Endometrium (tissue), 2 donors: ENCODE results near the gene MCOLN1.
"Not testable (repeated sequence)": the region's sequence is repeated elsewhere in the genome, so short reads cannot be mapped to it uniquely, and the experiment has no call there.

ENCODE experiments used
- FAIRE-seq: peaks from 2 replicates; lab custom pipeline; 2012; peaks lifted over from hg19 to GRCh38; lab: Jason Lieb, UNC
- donor health status: control.
- donor health status: control.

The MCOLN1 gene

DNA sequence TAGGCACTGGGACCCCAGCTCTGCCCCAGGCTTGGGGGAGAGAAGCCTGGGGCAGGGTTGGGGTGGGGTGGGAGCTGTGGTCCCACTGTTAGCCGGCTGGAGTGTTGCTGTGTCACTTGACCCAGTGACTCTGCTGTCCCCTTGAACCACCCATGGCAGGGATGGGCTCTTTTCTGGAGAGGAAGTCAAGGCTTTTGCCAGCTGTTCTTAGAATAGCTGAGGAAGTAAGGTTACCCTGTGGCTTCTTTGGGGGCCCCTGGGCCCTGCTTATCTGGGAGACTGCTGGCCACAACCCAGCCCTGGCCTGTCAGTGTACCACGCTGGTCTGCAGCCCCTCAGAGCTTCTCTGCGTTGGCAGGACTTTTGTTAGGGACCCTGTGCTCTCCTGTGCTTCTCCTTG is 22.2 kb downstream of the MCOLN1 start:
- FAIRE-seq = no peak

DNA sequence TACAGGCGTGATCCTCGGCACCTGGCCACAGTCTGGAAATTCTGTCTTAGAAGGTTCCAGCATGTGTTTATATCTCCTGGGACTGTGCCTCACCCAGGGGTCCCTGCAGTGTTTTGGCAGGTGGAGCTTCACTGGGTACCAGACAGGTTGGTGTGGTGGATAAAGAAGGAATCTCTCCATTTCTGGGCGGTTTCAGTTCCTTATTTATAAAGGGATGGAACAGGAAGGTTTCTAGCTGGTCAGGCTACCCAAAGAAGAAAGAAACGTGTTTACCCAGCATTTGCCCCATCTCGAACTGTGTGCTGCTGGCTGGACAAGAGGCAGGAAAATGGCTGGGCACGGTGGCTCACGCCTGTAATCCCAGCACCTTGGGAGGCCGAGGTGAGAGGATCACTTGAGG is 22.9 kb downstream of the MCOLN1 start:
- FAIRE-seq = no peak

DNA sequence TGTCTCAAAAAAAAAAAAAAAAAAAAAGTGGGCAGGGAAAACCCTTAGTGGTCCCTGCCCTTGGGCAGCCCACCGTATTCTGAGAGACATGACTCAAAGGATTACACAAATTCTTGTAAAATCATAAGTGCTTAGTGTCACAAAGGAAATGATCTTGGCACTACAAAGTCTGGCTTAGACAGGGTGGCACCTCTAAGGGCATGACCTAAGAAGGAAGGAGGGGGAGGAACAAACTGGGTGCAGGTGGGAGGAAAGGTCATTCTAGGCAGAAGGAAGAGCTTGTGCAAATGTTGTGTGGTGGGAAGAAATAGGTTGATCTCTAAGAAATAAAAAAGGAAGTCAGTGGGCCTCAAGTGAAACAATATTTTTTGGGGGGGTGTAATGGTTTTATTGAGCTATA is 23.5 kb downstream of the MCOLN1 start:
- no peak for FAIRE-seq

GRCh38 chr19:7547159-7547558 is 24.7 kb downstream of the MCOLN1 start:
- FAIRE-seq = no peak

DNA sequence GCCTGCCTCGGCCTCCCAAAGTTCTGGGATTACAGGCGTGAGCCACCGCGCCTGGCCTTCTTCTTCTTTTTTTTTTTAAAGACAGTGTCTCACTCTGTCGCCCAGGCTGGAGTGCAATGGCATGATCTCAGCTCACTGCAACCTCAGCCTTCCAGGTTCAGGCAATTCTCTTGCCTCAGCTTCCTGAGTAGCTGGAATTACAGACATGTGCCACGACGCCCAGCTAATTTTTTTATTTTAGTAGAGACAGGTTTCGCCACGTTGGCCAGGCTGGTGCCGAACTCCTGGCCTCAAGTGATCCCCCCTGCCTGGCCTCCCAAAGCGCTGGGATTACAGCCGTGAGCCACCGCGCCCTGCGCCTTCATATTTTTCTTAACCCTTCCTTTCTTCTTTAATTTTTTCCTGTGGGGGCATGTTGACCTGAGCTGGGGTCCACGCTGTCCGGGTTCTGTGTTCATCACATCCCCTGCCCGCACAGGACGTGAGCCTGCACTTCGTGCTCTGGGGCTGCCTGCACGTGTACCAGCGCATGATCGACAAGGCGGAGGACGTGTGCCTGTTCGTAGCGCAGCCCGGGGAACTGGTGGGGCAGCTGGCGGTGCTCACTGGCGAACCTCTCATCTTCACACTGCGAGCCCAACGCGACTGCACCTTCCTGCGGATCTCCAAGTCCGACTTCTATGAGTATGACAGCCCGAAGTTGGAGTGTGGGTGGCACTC is 27.2 kb downstream of the MCOLN1 start:
- no peak for FAIRE-seq

GRCh38 chr19:7550169-7550770 is 27.8 kb downstream of the MCOLN1 start:
- no peak for FAIRE-seq

DNA sequence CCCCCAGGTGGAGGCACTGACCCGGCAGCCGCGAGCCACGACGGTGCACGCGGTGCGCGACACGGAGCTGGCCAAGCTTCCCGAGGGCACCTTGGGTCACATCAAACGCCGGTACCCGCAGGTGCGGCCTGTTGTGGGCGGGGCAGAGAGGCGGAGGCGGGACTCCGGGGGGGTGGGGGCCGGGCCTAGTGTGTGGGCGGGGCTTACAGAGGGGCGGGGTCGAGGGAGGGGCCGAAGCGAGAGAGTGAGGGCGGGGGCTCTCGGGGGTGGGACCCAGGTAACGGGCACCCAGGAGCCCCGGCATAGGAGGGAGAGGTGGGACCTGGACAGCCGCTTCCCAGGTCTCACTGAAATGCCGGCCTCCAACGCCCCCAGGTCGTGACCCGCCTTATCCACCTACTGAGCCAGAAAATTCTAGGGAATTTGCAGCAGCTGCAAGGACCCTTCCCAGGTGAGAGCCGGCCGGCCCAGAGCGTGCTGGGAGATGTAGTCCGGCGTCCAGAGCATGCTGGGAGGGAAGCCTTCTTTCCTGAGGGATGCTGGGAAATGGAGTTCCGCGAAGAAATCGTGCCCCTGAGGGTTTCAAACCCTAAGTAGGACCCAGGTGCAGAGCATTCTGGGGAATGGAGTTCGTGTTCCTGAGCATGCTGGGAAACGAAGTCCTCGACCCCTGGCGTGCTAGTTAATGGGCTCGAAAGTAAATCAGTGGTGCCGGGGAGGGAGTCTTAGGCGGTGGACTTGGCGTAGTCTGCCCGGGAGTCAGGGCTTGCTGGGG is 28.8 kb downstream of the MCOLN1 start:
- FAIRE-seq = no peak

GRCh38 chr19:7552781-7553180 is 30.4 kb downstream of the MCOLN1 start:
- no peak for FAIRE-seq

GRCh38 chr19:7554565-7554964 is 32.1 kb downstream of the MCOLN1 start:
- FAIRE-seq = no peak

GRCh38 chr19:7554990-7555864 is 32.8 kb downstream of the MCOLN1 start:
- no peak for FAIRE-seq

DNA sequence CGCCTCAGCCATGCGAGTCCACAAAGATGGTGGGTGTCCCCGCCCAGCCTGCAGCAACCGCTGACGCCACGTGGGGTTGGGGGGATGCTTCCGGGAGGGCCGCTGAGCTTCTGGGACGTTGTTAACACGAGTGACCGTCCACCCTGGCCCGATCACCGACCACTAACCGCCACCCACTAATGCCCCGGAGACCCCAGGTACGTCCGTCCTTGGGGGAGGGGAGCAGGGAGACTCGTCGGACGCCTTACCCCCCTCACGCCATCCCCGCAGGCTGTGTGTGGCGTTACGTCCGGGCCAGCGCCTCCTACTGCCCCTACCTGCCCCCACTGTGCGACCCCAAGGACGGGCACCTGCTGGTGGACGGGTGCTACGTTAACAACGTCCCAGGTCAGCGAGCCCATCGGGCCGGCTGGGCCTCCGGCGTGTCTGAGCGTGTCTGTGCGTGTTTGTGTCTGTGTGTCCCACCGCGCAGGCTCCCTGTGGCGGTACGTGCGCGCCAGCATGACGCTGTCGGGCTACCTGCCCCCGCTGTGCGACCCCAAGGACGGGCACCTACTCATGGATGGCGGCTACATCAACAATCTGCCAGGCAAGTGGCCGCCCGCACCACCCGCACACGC is 34.4 kb downstream of the MCOLN1 start:
- FAIRE-seq = no peak

DNA sequence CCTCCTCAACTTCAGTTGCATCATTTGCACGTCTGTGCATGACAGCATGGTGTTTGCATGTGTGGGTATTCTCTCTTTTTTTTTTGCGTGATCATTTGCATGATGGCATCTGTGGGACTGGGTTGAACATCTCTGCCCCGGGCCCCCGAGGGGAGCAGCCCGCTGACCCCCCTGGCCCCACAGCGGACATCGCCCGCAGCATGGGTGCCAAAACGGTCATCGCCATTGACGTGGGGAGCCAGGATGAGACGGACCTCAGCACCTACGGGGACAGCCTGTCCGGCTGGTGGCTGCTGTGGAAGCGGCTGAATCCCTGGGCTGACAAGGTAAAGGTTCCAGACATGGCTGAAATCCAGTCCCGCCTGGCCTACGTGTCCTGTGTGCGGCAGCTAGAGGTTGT is 36.2 kb downstream of the MCOLN1 start:
- FAIRE-seq = no peak

DNA sequence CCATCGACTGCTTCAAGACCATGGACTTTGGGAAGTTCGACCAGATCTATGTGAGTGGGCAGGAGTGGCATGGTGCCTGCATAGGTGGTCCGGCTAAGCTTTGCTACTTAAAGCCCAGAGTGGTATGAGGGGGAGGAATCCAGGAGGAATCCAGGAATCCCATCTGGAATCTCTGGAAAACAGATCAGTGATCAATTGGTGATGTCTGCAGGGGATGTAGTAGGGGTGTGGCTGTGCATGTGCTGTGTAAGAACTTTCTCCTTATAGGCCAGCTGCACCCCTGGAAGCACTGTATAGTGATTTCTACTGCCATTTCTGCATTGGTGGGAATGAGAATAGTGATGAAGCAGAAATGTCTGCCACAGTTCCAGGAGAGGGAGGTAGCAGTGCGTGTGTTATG is 36.7 kb downstream of the MCOLN1 start:
- FAIRE-seq = no peak

- FAIRE-seq = no peak
These were observed 37.8 kb downstream of the MCOLN1 start for GRCh38 chr19:7560255-7560654.

DNA sequence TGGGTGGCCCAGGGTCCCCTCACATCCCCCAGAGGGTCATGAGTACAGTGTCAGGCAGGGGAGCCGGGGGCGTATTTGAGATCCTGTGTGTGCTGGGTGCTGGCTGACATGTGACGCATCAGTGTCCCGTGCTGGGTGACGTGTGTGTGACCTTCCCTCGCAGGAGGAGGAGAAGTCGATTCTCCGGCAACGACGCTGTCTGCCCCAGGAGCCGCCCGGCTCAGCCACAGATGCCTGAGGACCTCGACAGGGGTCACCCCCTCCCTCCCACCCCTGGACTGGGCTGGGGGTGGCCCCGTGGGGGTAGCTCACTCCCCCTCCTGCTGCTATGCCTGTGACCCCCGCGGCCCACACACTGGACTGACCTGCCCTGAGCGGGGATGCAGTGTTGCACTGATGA is 38.9 kb downstream of the MCOLN1 start:
- no peak for FAIRE-seq

DNA sequence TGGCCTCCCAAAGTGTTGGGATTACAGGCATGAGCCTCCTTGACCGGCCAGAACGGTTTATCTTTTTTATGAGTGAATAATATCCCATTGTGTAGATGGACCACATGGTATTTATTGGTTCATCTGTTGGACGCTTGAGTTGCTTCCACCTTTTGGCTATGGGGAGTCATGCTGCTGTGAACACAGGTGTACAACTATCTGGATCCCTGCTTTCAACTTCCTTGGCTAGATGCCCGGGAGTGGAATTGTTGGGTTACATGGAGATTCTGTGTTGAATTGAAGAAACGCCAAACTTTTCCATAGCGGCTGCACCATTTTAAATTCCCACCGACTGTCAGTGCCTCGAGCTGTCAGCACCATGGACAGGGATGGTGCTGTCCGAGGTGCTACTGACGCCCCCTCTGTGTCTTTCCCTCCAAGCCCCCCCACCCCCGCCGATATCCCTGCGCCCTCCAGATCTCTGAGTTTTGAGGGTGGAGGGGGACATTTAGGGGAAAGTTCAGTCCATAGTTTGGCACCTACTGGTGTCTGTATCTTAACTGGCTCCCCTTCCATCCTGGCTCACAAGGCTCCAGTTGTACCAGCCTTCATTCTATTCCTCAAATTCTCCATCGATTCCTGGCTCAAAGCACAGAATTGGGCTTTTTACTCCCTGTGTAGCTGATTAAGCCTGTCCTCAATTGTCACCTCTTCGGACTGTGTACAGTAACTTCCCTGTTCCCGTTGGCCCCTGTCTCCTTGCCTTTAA is 40.4 kb downstream of the MCOLN1 start:
- FAIRE-seq = no peak

GRCh38 chr19:7564866-7565265 is 42.4 kb downstream of the MCOLN1 start:
- FAIRE-seq = no peak

- no peak for FAIRE-seq
These were observed 42.9 kb downstream of the MCOLN1 start for GRCh38 chr19:7565332-7565731.

GRCh38 chr19:7570761-7571160 is 48.3 kb downstream of the MCOLN1 start:
- FAIRE-seq = no peak

DNA sequence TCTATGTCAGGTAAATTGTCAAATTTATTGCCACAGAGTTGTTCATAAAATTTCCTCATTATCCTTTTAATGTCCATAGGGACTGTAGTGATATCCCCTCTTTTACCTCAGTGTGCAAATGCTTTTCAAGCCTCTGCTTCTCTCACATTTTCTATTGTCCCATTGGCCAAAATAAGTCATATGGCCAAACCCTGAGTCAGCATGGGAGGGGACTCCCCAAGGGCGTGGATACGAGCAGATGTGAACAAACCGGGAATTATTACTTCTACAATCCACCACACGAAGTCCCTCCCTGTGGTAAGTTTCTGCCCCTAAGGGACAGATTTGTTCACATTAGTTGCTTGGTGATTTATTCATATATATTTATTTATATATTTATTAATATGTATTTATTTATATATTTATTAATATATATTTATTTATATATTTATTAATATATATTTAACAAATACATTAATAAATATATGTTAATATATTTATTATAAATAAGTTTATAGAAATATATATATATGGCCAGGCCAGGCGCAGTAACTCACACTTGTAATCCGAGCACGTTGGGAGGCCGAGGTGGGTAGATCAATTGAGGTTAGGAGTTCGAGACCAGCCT is 53.1 kb downstream of the MCOLN1 start:
- FAIRE-seq = no peak

DNA sequence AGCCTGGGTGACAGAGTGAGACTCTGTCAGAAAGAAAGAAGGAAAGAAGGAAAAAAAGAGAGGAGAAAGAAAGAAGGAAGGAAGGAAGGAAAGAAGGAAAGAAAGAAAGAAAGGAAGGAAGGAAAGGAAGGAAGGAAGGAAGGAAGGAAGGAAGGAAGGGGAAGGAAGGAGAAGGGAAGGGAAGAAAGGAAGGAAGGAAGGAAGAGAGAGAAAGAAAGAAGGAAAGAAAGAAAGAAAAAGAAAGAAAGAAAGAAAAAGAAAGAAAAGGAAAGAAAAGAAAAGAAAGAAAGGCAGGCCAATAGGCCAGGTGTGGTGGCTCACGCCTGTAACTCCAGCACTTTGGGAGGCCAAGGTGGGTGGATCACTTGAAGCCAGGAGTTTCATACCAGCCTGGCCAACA is 55.0 kb downstream of the MCOLN1 start:
- FAIRE-seq = not testable (repeated sequence)
